KMS-11 (cell line): ENCODE data around the gene C22orf15.

ENCODE experiments used
- H2AFZ ChIP-seq: fragments of 200-600 bp; sonication (generic); 2 replicates; pipeline ENCODE4 v1.6.1; 2016; ENCODE audit warnings: antibody characterized with exemption, mixed run types, low read depth
- H3K27ac ChIP-seq: fragments of 200-600 bp; sonication (generic); 2 replicates; pipeline ENCODE4 v1.6.1; 2016; ENCODE audit warnings: mild to moderate bottlenecking, mixed run types
- H3K27me3 ChIP-seq: fragments of 200-600 bp; sonication (generic); 2 replicates; pipeline ENCODE4 v1.6.1; 2017; ENCODE audit warnings: mild to moderate bottlenecking, low read depth, mixed run types, moderate library complexity; ENCODE audit not compliant: insufficient read depth
- H3K36me3 ChIP-seq: fragments of 200-600 bp; sonication (generic); 2 replicates; pipeline ENCODE4 v1.6.1; 2017; ENCODE audit warnings: mild to moderate bottlenecking, mixed run types; ENCODE audit not compliant: insufficient read depth
- H3K4me1 ChIP-seq: fragments of 200-600 bp; sonication (generic); 2 replicates; pipeline ENCODE4 v1.6.1; 2016; ENCODE audit warnings: mild to moderate bottlenecking, low read depth, mixed run types; ENCODE audit not compliant: poor library complexity, severe bottlenecking
- H3K4me2 ChIP-seq: fragments of 200-600 bp; sonication (generic); 2 replicates; pipeline ENCODE4 v1.7.0; 2016; ENCODE audit warnings: mild to moderate bottlenecking, mixed run types
- H3K4me3 ChIP-seq: fragments of 200-600 bp; sonication (generic); IDR thresholded peaks from 2 replicates; pipeline ENCODE4 v1.6.1; 2017; ENCODE audit warnings: low read depth, low read length, mixed read lengths; ENCODE audit not compliant: insufficient read depth
- H3K79me2 ChIP-seq: fragments of 200-600 bp; sonication (generic); 2 replicates; pipeline ENCODE4 v1.6.1; 2016; ENCODE audit warnings: low read depth, mixed run types; ENCODE audit not compliant: insufficient read depth
- H3K9ac ChIP-seq: fragments of 200-600 bp; sonication (generic); 2 replicates; pipeline ENCODE4 v1.6.1; 2016; ENCODE audit warnings: mild to moderate bottlenecking, mixed run types
- H4K20me1 ChIP-seq: fragments of 200-600 bp; sonication (generic); 2 replicates; pipeline ENCODE4 v1.6.1; 2016; ENCODE audit warnings: mild to moderate bottlenecking, mixed run types; ENCODE audit not compliant: insufficient read depth
- TF ChIP-seq, protein P1 (sequence below): fragments of 200-600 bp; sonication (generic); conservative IDR thresholded peaks from 2 replicates; pipeline ENCODE4 v1.6.1; 2017; ENCODE audit warnings: low read depth, mild to moderate bottlenecking, antibody characterized with exemption, low read length, moderate library complexity, mixed read lengths

The C22orf15 gene

DNA sequence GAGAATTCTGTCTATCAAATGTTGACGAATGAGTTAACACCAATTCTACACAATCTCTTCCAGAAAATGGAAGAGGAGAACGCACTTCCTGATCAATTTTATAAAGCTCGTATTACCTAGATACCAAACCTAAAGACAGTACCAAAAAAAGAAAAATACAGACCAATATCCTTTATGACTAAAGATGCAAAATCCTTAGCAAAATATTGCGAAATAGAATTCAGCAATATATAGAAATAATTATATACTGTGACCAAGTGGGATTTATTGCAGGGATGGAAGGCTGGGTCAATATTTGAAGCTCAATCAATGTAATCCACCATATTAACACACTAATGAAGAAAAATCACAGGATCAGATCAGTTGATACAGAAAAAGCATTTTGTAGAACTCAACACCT lies 49.6 kb downstream of the C22orf15 start:
- H3K27ac ChIP-seq: no peak overlapping the region
- no peaks in the 10 kb centered on the region for H4K20me1 ChIP-seq
- no peak overlapping the region for H2AFZ ChIP-seq
- no peaks in the 10 kb centered on the region for H3K36me3 ChIP-seq
- H3K4me2 ChIP-seq: no peak overlapping the region
- H3K9ac ChIP-seq: no peak overlapping the region
- no peak overlapping the region for H3K4me3 ChIP-seq
- no peaks in the 10 kb centered on the region for H3K79me2 ChIP-seq
- TF ChIP-seq, protein P1, sequence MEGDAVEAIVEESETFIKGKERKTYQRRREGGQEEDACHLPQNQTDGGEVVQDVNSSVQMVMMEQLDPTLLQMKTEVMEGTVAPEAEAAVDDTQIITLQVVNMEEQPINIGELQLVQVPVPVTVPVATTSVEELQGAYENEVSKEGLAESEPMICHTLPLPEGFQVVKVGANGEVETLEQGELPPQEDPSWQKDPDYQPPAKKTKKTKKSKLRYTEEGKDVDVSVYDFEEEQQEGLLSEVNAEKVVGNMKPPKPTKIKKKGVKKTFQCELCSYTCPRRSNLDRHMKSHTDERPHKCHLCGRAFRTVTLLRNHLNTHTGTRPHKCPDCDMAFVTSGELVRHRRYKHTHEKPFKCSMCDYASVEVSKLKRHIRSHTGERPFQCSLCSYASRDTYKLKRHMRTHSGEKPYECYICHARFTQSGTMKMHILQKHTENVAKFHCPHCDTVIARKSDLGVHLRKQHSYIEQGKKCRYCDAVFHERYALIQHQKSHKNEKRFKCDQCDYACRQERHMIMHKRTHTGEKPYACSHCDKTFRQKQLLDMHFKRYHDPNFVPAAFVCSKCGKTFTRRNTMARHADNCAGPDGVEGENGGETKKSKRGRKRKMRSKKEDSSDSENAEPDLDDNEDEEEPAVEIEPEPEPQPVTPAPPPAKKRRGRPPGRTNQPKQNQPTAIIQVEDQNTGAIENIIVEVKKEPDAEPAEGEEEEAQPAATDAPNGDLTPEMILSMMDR: no peak
- H3K4me1 ChIP-seq: no peaks in the 10 kb centered on the region
- H3K27me3 ChIP-seq: no peaks in the 10 kb centered on the region
